SK-N-DZ (cell line): ENCODE data around the gene SYT12.
A peak's percentile ranks its signal among the peaks of the same experiment; 100 is the strongest.
"Not testable (repeated sequence)": the region's sequence is repeated elsewhere in the genome, so short reads cannot be mapped to it uniquely, and the experiment has no call there.

Experiments
- DNase-seq: peaks from one replicate; pipeline ENCODE4 v3.0.0-alpha.2; 2015; ENCODE audit warnings: low spot score

The SYT12 gene

DNA sequence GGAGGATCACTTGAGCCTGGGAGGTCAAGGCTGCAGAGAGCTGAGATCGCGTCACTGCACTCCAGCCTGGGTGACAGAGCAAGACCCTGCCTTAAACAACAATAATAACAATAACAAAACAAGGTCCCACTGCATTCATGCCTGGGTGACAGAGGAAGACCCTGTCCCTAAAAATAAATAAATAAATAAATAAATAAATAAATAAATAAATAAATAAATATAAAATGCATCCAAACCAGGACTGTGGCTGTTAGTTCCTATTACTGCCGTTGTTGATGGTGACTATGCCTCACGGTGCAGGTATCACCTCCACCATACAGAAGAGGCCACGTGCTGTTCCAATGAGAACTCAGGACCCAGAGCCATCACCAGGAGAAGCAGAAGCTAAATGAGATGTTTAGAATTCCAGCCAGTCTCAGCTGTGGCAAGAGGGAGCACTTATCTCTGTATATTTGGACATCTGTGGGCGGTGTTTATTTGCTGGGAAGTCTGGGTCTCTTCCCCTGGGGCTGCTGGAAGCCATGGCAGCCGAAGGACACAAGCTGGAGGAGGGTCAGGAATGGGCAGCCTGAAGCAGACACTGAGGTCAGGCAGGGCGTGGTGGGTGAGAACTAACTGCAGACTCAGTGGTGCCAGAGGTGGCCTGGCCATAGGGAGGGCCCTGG lies 26.2 kb upstream of the SYT12 start:
- DNase-seq, result no peak

DNA sequence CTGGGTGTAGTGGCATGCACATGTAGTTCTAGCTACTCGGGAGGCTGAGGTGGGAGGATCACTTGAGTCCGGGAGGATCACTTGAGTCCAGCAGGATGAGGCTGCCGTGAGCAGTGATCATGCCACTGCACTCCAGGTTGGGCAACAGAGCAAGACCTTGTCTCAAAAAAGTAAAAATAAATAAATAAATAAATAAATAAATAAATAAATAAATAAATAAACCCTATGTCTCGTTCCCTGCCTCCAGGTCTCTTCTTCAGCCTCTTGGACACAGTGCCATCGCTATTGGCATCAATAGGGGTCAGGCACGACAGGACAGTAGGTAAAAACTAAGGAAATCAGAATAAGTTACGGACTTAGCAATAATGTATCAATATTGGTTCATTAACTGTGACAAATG lies 23.4 kb upstream of the SYT12 start:
- no peak for DNase-seq

DNA sequence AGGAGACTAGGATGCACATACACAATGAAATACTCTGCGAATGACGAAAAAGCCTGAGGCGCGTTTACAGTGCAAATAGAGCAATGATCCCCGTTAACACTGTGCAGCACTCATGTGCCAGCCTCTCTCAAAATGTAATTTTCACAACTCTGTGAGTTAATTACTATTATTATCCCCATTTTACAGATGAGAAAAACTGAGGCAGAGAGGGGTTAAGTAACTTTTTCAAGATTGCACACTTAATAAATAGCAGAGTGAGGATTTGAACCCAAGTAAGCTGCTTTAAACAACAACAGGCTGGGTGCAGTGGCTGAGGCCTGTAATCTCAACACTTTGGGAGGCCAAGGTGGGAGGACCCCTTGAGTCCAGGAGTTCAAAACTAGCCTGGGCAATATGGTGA lies 21.6 kb upstream of the SYT12 start:
- DNase-seq, result no peak

- no peak for DNase-seq
Observed at GRCh38 chr11:67002297-67002913, 20.5 kb upstream of the SYT12 start.

- DNase-seq, result no peak
Observed at GRCh38 chr11:67002921-67003411, 20.0 kb upstream of the SYT12 start.

DNA sequence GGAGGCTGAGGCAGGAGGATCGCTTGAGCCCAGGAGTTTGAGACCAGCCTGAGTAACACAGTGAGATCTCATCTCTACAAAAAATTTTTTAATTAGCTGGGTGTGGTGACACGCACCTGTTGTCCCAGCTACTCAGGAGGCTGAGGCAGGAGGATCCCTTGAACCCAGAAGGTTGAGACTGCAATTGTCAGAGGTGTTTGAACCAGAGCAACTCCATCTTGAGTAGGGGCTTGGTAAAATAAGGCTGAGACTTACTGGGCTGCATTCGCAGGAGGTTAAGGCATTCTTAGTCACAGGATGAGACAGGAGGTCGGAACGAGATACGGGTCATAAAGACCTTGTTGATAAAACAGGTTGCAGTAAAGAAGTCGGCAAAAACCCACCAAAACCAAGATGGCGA lies 17.7 kb upstream of the SYT12 start:
- DNase-seq, result not testable (repeated sequence)

GRCh38 chr11:67006029-67006884 lies 16.7 kb upstream of the SYT12 start:
- DNase-seq, result peak; percentile 63

DNA sequence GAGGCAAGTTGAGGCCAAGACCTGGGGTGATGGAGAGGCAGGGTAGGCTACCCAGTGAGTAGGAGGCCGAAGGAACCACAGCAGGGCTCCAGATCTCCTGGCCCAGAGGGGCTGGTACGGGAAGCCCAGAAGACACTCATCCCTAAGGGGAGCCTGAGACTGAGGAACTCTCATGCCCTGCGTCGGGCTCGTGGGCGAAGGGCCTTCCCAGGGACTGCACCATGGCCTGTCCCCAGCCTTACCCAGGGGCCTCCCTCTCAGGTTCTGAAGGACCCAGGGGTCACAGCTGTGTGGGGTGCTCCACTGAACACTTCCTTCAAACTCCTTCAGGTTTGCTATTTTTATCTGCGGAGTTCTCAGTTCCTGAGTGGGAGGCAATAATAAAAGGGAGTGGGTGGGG lies 15.8 kb upstream of the SYT12 start:
- DNase-seq, result no peak

DNA sequence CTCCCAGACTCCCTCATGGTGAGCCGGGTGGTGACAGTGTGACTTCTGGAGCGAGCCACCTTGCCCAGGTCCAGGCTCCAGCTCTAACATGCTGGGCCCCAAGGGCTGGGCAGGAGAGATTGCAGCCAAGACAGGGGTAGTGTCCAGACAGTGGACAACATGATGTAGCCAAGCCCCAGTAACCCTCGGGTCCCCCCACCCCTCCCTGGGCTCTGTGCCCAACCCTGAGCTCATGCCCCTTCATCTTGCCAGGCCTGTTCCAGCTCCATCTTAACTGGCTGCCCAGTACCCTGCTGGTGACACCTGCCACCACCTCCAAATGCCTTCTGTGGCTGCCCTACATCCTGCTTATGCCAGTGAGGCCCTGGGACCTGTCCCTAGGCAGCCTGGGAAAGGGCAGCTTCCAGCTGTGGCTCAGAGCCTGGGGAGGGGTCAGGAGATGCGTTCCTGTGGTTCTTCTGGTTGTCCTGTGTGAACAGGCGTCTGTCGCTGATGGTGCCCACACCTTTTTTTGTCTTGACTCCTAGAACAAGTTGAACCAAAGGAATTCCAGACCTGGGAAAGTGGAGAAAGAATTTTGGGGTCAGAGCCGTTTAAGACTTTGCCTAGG lies 12.5 kb upstream of the SYT12 start:
- DNase-seq, result no peak

DNA sequence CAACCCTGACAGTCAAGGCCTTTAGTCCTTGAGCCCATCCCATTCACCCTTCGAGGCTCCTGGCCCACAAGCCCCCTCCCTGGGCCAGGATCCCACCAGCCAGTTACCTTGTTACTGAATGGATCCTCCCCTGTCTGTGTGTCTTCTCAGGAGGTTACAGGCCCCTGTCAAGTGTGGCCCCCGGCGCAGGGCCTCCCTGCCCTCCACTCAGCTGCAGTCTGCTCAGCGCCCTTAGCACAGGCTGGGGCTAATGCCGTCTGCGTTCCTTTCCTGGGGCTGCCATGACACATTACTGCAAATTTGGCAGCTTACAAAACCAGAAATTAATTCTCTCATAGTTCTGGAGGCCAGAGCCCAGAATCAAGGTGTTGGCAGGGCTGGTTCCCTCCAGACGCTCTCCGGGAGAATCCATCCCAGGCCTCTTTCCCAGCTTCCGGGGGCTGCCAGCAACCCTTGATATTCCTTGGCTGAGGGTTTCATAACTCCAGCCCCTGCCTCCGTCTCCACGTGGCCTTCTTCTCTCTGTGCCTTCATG lies 9.4 kb upstream of the SYT12 start:
- no peak for DNase-seq

DNA sequence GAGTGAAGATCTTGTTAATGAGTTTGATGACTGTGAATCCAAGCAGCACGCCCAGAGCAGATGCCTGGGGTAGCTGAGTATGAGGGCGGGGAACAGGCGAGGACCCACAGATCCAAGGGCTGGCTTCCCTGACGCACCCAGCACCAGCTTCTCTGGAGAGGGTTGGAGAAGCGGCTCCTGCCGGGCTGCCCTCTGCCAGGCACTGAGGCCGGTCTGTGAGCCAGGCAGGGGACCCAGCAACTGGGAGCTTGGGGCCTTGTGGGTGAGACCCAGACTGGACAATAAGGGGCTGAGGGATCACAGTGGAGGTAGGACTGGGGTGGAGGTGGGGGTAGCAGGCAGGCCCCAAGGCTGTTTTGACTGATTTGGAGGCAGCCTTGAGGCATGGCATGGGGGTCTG lies 8.6 kb upstream of the SYT12 start:
- no peak for DNase-seq

DNA sequence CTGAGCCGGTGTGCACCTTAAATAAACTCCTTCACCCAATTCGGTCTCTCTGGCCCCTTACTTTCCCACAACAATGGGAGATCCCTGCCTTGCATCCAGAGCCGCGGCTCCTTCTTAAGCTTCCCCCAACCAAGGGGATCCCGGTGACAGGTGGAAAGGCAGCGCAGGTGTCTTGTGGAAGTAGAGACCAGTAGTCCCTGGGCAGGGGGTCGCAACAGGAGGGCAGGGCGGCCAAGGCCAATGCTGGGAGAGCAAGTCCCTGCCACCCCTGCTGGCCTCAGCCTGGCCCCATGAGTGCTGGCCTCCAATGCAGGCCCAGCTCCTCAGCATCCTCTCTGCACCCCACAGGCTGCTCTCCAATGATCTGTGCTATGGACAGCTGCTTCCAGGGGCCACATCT lies 7.9 kb upstream of the SYT12 start:
- DNase-seq, result no peak

GRCh38 chr11:67016550-67016949 lies 6.4 kb upstream of the SYT12 start:
- no peak for DNase-seq

DNA sequence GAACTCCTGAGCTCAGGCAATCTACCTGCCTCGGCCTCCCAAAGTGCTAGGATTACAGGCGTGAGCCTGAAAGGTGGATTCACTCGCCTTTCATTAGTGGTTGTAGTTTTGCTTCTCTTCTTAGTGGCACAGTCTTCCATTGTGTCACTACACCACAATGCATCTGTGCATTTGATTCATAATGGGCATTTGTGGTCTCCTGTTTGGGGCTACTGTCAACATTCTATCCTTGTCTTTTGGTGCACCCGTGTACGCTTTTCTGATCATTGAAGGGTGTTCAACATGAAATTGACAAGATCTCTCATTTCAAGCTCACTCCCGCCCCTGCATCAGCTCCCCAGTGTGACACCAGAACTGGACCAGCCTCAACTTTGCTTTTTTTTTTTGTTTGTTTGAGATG lies 2.0 kb upstream of the SYT12 start:
- no peak for DNase-seq

- DNase-seq, result no peak
Observed at GRCh38 chr11:67022341-67022933, 497 bp upstream of the SYT12 start.

DNA sequence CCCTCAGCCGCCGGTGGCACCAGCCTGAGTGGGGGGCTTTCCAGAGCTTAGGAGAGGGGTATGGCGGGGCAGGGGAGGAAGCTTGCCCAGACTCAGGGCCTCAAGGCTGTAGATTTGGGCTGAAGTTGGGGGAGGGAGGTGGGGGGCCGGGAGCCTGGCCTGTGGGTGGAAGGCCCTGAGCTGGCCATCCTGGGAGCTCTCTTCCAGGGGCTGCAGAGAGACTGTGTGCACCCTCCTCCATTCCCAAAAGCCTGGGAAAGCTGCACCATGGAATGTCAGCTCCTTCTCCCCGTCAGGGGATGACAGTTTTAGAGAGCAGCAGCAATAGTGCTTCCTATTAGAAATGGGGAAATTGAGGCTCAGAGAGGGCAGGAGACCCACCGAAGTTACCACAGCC lies 1.0 kb downstream of the SYT12 start:
- no peak for DNase-seq

GRCh38 chr11:67024410-67024809 lies 1.5 kb downstream of the SYT12 start:
- no peak for DNase-seq

GRCh38 chr11:67024966-67025365 lies 2.0 kb downstream of the SYT12 start:
- DNase-seq, result no peak

GRCh38 chr11:67025750-67026149 lies 2.8 kb downstream of the SYT12 start:
- no peak for DNase-seq

- no peak for DNase-seq
Observed at GRCh38 chr11:67026941-67027340, 4.0 kb downstream of the SYT12 start.

DNA sequence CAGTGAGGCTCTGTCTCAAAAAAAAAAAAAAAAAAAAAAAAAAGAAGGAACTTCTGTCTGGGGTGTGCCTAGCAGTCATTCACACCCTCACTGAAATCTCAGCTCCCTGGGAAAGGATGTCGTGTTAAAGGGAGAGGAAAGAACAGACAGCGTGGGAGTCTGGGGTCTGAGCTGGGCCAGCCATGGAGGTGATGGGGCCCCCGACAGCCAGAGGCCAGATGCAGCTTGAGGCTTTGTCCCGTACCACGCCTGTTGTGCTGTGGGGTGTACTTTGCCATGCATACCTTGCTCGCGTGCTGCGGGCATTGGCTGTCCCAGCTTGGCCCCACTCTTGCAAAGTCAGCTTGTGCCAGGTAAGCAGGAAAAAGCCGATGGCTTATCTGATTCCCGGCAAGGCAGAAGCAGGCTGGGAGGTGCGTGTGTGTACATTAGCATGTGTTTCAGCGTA lies 4.6 kb downstream of the SYT12 start:
- DNase-seq, result no peak
